ENCODE results near the gene HVCN1.

DNA sequence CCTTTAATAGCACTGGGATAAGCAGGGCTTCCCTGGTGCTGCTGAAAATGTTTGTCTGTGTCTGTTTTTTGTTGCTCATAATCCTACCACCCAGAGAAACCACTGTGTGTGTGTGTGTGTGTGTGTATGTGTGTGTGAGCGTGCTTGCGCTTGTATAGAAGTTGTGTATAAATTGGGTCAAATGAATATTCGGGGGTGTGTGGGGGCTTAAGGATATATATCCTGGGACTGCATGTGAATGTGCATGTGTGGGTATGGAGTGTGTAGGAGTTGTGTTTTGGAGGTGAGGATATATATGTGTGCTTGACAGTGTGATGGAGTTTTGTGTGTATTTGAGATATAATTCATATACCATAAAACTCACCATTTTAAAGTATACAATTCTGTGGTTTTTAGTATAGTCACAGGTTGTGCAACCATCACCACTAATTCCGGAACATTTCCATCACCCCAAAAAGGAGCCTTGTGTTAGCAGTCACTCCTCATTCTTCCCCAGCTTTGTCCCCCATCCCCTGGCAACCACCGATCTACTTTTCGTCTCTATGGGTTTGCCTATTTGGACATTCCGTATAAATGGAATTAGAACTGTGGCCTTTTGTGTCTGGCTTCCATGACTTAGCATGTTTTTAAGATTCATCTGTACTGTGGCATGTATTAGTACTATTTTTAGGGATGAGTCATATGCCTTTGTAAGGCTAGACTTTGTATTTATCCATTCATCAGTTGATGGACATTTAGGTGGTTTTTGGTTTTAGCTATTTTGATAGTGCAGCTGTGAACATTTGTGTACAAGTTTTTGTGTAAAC is 49.4 kb downstream of the HVCN1 start:
- no peak for TF ChIP-seq CTCF (IDR thresholded peaks at IDR 0.05)
- TF ChIP-seq POLR2A (IDR thresholded peaks at IDR 0.05): no peak
